Fibroblast of skin of abdomen (primary cell): Measurements from ENCODE around the gene PRKX. TPM values are rescaled to one million over a fixed set of nuclear protein-coding genes. Genes with fewer than 3 reads are reported as not detected.
A peak's percentile ranks its signal among the peaks of the same experiment; 100 is the strongest.
"Not testable (repeated sequence)": the region's sequence is repeated elsewhere in the genome, so short reads cannot be mapped to it uniquely, and the experiment has no call there.

ENCODE experiments used
- DNase-seq: peaks from one replicate; pipeline ENCODE4 v3.0.0-alpha.2; 2013
- polyA plus RNA-seq, 2 experiments: library from polyadenylated mRNA; unstranded; fragments of 120-200 nt; gene quantifications; one replicate each; pipeline ENCODE4 v1.2.1, GENCODE V29; 2013; ENCODE audit not compliant: insufficient read length in 2 of 2

The PRKX gene
- polyA plus RNA-seq (2013, experiment 1 of 2; ENCODE audit: insufficient read length) = 8.8 TPM
- polyA plus RNA-seq (2013, experiment 2 of 2; ENCODE audit: insufficient read length) = 8.6 TPM

DNA sequence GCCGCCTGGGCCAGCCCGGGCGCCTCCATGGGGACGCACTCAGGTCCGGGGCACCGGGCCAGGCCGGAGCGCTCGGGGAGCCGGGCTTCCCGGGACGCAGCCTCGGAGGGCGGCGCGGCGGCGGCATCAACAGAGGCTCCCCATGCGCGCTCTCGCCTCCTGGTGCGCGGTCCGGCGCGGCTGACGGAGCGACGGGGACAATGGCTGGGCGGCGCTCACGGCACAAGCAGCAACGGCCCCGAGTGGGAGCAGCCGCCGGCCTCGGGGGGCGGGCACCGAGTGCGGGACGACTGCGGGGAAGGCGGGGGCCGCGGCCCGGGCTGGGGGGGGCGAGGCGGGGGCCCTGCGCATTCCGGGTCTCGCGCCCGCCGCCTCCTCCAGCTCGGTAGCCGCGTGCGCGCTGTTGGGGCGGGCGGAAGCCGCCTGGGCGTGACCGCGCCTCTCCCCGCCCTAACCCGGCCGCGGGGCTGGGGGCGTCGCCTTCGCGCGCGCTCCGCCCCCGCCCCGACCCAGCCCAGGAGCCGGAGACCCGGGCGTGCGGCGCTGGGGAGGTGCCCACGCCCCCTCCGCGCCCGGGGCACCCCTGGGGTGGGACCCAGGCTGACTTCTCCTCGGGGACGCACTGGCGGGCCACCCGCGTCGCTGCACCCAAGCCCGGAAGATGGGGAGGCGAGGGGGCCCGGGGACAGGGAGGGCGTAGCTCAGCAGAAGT is at the start of gene PRKX:
TSS of gene PRKX (minus strand) at position 425 of the 712 bp plus-strand sequence. CDS start at position 29, 396 bp downstream.
- peak; percentile 53 for DNase-seq

- DNase-seq = no peak
These were observed 49.7 kb upstream of the PRKX start for GRCh38 chrX:3763111-3763510.

- DNase-seq = no peak
These were observed 44.1 kb upstream of the PRKX start for GRCh38 chrX:3757510-3758025.

- no peak for DNase-seq
These were observed 34.7 kb upstream of the PRKX start for GRCh38 chrX:3748052-3748559.

- DNase-seq = no peak
These were observed 30.5 kb upstream of the PRKX start for GRCh38 chrX:3743801-3744439.

GRCh38 chrX:3740946-3741345 is 27.5 kb upstream of the PRKX start:
- not testable (repeated sequence) for DNase-seq

- DNase-seq = no peak
These were observed 25.1 kb upstream of the PRKX start for GRCh38 chrX:3738509-3738908.

DNA sequence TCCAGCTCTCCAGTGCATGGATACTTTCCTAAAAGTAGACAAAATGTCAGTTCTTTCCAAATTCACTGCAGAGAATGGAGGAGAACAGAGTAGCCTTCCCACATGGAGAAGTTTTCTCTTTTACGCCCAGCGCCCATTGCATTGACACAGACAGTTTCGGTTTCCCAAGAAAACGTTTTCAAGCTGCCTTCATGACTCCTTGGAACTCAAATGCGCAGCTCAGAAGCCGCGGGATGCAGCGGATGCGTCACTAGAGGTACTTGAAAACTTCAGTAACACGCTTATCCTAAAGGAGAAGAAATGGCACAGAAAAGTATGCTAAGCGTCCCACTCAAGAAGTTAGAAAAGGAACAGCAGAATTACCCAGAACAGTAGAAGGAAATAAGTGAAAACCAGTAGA is 23.1 kb upstream of the PRKX start:
- DNase-seq = not testable (repeated sequence)

DNA sequence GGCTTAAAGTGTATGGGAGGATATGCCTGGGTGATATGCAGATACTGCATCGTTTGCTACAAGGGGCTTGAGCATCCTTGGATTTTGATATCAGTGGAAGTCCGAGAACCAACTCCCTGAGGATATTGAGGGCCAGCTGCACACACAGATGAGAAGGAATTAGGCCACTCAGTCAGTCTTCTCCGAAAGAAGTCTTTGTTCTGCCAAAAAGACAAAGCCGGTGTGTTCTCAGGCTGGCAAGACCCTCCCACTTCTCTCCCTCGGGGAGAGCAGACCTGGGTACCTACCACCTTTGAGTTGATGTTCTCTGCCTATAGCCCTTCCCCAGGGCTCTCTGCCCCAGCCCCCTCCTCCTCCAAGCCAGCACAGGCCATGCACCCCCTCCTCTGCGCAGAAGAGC is 22.4 kb upstream of the PRKX start:
- not testable (repeated sequence) for DNase-seq

- not testable (repeated sequence) for DNase-seq
These were observed 21.0 kb upstream of the PRKX start for GRCh38 chrX:3734456-3734855.

DNA sequence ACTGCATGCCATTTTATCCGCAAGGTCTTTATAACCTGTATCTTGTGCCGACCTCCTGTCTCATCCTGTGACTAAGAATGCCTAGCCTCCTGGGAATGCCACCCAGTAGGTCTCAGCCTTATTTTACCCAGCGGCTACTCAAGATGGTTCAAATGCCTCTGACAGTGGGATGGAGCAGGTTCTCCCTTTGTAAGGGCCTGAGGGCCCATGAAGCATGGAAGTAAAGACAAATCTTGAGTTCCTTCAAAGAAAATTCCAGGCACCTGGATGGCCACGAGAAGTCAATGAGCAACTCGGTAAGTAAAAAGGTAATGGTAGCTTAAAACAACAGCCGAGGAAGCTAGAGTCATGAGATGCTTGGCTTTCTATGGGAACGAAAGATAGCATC is 19.6 kb upstream of the PRKX start:
- DNase-seq = no peak

DNA sequence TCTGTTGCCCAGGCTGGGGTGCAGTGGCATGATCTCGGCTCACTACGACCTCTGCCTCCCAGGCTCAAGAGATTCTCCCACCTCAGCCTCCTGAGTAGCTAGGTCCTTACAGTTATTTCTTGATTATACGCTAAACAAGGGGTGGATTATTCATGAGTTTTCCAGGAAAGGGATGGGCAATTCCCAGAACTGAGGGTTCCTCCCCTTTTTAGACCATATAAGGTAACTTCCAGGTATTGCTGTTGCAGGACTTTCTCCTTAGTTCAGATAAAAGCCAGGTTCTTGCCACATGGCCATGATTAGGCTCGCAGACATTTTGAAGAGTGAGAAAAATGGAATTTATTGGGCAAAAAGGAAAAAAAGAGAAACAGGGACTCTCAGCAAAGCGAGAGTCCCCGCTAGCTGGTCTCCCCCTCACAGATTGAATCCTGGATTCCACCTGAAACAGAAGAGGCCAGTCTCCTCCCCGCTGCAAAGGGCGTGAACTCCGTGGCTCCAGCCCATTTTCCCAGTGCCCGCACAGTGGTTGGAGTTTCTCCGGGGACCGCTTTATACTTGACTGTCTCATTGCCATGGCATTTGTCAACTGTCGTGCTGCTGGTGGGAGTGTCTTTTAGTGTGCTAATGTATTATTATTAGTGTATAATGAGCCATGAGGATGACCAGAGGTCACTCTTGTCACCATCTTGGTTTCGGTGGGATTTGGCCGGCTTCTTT is 19.0 kb upstream of the PRKX start:
- DNase-seq = not testable (repeated sequence)

DNA sequence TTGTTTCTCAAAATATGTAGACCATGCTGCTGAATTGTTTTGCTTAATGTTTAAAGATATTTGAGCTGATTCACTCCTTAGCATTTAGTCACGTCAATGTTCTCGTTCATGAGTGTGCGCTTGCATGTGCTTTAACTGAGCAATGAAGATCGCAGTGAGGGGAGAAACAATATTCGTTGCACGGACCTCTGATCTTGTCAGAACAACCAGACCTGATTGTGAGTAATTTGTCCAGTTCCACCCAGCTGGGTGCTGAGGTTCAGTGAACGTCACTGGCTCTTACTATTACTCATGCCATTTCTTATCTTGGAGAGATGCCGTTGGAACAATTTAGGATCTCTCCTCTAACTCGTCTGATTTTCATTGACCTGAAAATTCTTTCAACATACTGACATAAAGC is 15.0 kb upstream of the PRKX start:
- no peak for DNase-seq

GRCh38 chrX:3723460-3723859 is 10.0 kb upstream of the PRKX start:
- DNase-seq = not testable (repeated sequence)

GRCh38 chrX:3717742-3718420 is 4.4 kb upstream of the PRKX start:
- DNase-seq = peak; percentile 28

DNA sequence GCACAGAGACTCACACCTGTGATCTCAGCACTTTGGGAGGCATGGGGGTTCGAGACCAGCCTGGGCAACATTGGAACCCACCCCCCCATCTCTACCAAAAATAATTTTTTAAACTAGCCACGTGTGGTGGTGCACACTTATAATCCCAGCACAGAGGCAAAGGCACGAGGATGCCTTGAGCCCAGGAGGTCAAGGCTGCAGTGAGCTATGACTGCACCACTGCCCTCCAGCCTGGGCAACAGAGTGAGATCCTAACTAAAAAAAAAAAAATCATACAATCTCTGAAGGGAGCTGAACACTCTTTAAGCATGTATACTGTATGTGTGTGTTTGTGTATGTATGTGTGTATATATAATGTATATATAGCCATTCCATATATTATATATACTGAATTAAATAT is 2.5 kb upstream of the PRKX start:
- no peak for DNase-seq

DNA sequence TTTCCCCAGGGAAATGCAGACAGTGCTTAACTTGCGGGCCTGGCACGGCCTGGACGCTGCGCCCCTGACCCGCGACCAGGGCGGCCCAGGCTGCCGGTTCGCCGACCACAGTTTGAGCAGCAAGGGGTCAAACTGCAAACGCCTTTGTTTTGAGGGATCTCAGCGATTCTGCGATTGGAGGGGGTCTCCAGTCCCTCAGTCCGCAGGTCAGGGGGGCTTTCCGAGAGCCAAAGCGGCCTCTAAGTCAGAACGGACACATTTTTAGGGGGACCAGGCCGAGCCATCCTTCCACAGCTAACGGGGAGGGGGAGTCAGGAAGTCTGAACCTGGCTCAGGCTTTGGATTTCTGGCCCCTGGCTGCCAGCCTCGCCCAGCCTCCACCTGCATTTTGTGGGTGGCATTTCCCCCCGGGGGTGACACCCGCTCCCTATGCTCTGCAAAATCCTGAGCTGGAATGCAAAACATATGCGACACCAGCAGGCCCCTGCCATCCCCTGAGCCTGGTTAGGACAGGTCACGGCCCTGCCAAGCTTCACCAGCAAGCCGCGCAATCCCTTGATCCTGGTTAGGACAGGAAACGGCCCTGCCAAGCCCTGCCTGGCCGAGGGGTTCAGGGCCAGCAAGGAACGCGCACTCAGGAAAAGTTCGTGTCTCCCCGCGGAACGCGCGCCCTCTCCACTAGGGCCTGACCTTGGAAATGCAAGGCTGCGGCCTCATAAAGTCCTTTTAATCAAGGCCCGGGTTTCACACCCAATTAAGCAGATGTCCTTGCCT is 1.4 kb upstream of the PRKX start:
- not testable (repeated sequence) for DNase-seq

- DNase-seq = no peak
These were observed 537 bp upstream of the PRKX start for GRCh38 chrX:3713937-3714434.

GRCh38 chrX:3712870-3713224 is 602 bp downstream of the PRKX start:
- DNase-seq = no peak

- DNase-seq = no peak
These were observed 1.2 kb downstream of the PRKX start for GRCh38 chrX:3712051-3712869.
